IMR-90 (cell line): ENCODE measurements around the gene HIVEP3.

Experiments
- CEBPB ChIP-seq: IDR thresholded peaks from 2 replicates; pipeline ENCODE4 v1.6.1; 2012; ENCODE audit warnings: low read depth, low read length, improper control_type of control experiment
- CTCF ChIP-seq: conservative IDR thresholded peaks from 2 replicates; pipeline ENCODE4 v1.5.1; 2012; ENCODE audit warnings: mild to moderate bottlenecking, low read depth, low read length, improper control_type of control experiment
- MAFK ChIP-seq: IDR thresholded peaks from 2 replicates; pipeline ENCODE4 v1.6.1; 2012; ENCODE audit warnings: low read depth, low read length, improper control_type of control experiment
- MAZ ChIP-seq: IDR thresholded peaks from 2 replicates; pipeline ENCODE4 v1.6.1; 2012; ENCODE audit warnings: low read depth, mild to moderate bottlenecking, low read length, improper control_type of control experiment, moderate library complexity, borderline replicate concordance
- NFE2L2 ChIP-seq: fragments of 150-350 bp; IDR thresholded peaks from 2 replicates; pipeline ENCODE4 v1.6.1; 2016; ENCODE audit warnings: low read depth, mild to moderate bottlenecking, low read length
- POLR2A ChIP-seq: IDR thresholded peaks from 2 replicates; pipeline ENCODE4 v1.6.1; 2012; ENCODE audit warnings: mild to moderate bottlenecking, low read depth, low read length
- RAD21 ChIP-seq: IDR thresholded peaks from 2 replicates; pipeline ENCODE4 v1.6.1; 2012; ENCODE audit warnings: low read length, improper control_type of control experiment
- RCOR1 ChIP-seq: IDR thresholded peaks from 2 replicates; pipeline ENCODE4 v1.6.1; 2012; ENCODE audit warnings: mild to moderate bottlenecking, low read length, improper control_type of control experiment; ENCODE audit not compliant: insufficient replicate concordance
- RFX5 ChIP-seq: IDR thresholded peaks from 2 replicates; pipeline ENCODE4 v1.8.0; 2012; ENCODE audit warnings: low read depth, mild to moderate bottlenecking, low read length, moderate library complexity
- SMC3 ChIP-seq: fragments of 150-350 bp; IDR thresholded peaks from 2 replicates; pipeline ENCODE4 v1.6.1; 2016; ENCODE audit warnings: low read depth, mild to moderate bottlenecking, antibody characterized with exemption, low read length, moderate library complexity
- TF ChIP-seq, protein P1 (sequence below): fragments of 150-350 bp; IDR thresholded peaks from 2 replicates; pipeline ENCODE4 v1.6.1; 2017; ENCODE audit warnings: mild to moderate bottlenecking, antibody characterized with exemption, low read length, low read depth

- no peak for TF ChIP-seq CTCF
- no peak for TF ChIP-seq POLR2A
- no peak for TF ChIP-seq RCOR1
- TF ChIP-seq CEBPB, result no peak
- TF ChIP-seq MAZ, result no peak
- no peak for TF ChIP-seq RAD21
- TF ChIP-seq, protein P1, sequence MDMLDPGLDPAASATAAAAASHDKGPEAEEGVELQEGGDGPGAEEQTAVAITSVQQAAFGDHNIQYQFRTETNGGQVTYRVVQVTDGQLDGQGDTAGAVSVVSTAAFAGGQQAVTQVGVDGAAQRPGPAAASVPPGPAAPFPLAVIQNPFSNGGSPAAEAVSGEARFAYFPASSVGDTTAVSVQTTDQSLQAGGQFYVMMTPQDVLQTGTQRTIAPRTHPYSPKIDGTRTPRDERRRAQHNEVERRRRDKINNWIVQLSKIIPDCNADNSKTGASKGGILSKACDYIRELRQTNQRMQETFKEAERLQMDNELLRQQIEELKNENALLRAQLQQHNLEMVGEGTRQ, result no peak
- TF ChIP-seq SMC3, result no peak
- no peak for TF ChIP-seq MAFK
- TF ChIP-seq RFX5, result no peak
- no peak for TF ChIP-seq NFE2L2
Observed at GRCh38 chr1:41668967-41669366, 249.8 kb downstream of the HIVEP3 start.
